Mesenchymal stem cell (in vitro differentiated cells and primary cell): ENCODE measurements around the gene RPS16.

Source experiments
- DNase-seq: peaks from one replicate; pipeline ENCODE4 v3.0.0-alpha.2; 2013
- H2AFZ ChIP-seq: one replicate; pipeline ENCODE4 v1.6.1; 2013; ENCODE audit warnings: low read depth, mild to moderate bottlenecking, control low read depth, inconsistent platforms, low read length, moderate library complexity
- H2AK5ac ChIP-seq: 2 replicates; pipeline ENCODE4 v1.6.1; 2013; ENCODE audit warnings: low read length, moderate library complexity, mild to moderate bottlenecking, inconsistent platforms; ENCODE audit not compliant: severe bottlenecking
- H2BK120ac ChIP-seq: one replicate; pipeline ENCODE4 v1.6.1; 2013; ENCODE audit warnings: low read depth, mild to moderate bottlenecking, inconsistent platforms, low read length, moderate library complexity
- H2BK12ac ChIP-seq, 2 experiments: one replicate each; pipeline ENCODE4 v1.6.1; 2013; ENCODE audit warnings: inconsistent platforms in 2 of 2, low read length in 2 of 2, mild to moderate bottlenecking in 2 of 2, moderate library complexity in 2 of 2, control low read depth in 1 of 2
- H2BK15ac ChIP-seq: one replicate; pipeline ENCODE4 v1.6.1; 2013; ENCODE audit warnings: mild to moderate bottlenecking, low read depth, inconsistent platforms; ENCODE audit not compliant: poor library complexity, severe bottlenecking
- H2BK5ac ChIP-seq: 2 replicates; pipeline ENCODE4 v1.6.1; 2013; ENCODE audit warnings: low read depth, mild to moderate bottlenecking, low read length, control low read depth, inconsistent platforms; ENCODE audit not compliant: poor library complexity, severe bottlenecking
- H3K14ac ChIP-seq, 2 experiments: one replicate each; pipeline ENCODE4 v1.6.1; 2013; ENCODE audit warnings: inconsistent platforms in 2 of 2, low read length in 2 of 2, control low read depth in 1 of 2, mild to moderate bottlenecking in 1 of 2, moderate library complexity in 1 of 2
- H3K18ac ChIP-seq, 2 experiments: one replicate each; pipeline ENCODE4 v1.6.1; 2013; ENCODE audit warnings: inconsistent platforms in 2 of 2, low read length in 2 of 2, control low read depth in 1 of 2, low read depth in 1 of 2, mild to moderate bottlenecking in 1 of 2
- H3K23ac ChIP-seq, 2 experiments: one replicate each; pipeline ENCODE4 v1.6.1; 2013; ENCODE audit warnings: inconsistent platforms in 2 of 2, low read length in 2 of 2, mild to moderate bottlenecking in 2 of 2, moderate library complexity in 2 of 2, control low read depth in 1 of 2
- H3K27ac ChIP-seq: 2 replicates; pipeline ENCODE4 v1.5.1; 2013; ENCODE audit warnings: mild to moderate bottlenecking, moderate library complexity, low read length, control low read depth, inconsistent platforms; ENCODE audit not compliant: poor library complexity, severe bottlenecking
- H3K27me3 ChIP-seq, 2 experiments: 2 replicates each; pipeline versions ENCODE4 v1.6.1 to v1.7.0; 2013; ENCODE audit warnings: low read length in 2 of 2, mild to moderate bottlenecking in 2 of 2, moderate library complexity in 2 of 2, control low read depth in 1 of 2, inconsistent platforms in 1 of 2; ENCODE audit not compliant: control insufficient read depth in 1 of 2, insufficient read depth in 1 of 2
- H3K36me3 ChIP-seq, 2 experiments: 2 replicates each; pipeline versions ENCODE4 v1.6.1 to v1.7.0; 2013; ENCODE audit warnings: low read length in 2 of 2, control low read depth in 1 of 2, inconsistent platforms in 1 of 2, low read depth in 1 of 2, mild to moderate bottlenecking in 1 of 2; ENCODE audit not compliant: insufficient read depth in 2 of 2, control insufficient read depth in 1 of 2
- H3K4ac ChIP-seq, 2 experiments: one replicate each; pipeline ENCODE4 v1.6.1; 2013; ENCODE audit warnings: inconsistent platforms in 2 of 2, low read length in 2 of 2, mild to moderate bottlenecking in 2 of 2, moderate library complexity in 2 of 2, control low read depth in 1 of 2, low read depth in 1 of 2
- H3K4me1 ChIP-seq: 2 replicates; pipeline ENCODE4 v1.6.1; 2013; ENCODE audit warnings: low read depth, low read length, control low read depth; ENCODE audit not compliant: control insufficient read depth, insufficient read depth
- H3K4me2 ChIP-seq: 2 replicates; pipeline ENCODE4 v1.6.1; 2013; ENCODE audit warnings: low read length, mild to moderate bottlenecking, inconsistent platforms; ENCODE audit not compliant: poor library complexity, severe bottlenecking
- H3K4me3 ChIP-seq, 2 experiments: 2 replicates each; pipeline versions ENCODE4 v1.5.1 to v1.7.0; 2013; ENCODE audit warnings: low read length in 2 of 2, mild to moderate bottlenecking in 2 of 2, control low read depth in 1 of 2, low read depth in 1 of 2; ENCODE audit not compliant: insufficient read depth in 1 of 2
- H3K79me1 ChIP-seq: replicated peaks from 2 replicates; pipeline ENCODE4 v1.6.1; 2013; ENCODE audit warnings: mild to moderate bottlenecking, control low read depth, low read length, inconsistent platforms; ENCODE audit not compliant: poor library complexity, severe bottlenecking
- H3K9ac ChIP-seq: 2 replicates; pipeline ENCODE4 v1.7.0; 2013; ENCODE audit warnings: mild to moderate bottlenecking, low read length, moderate library complexity
- H3K9me3 ChIP-seq: 2 replicates; pipeline ENCODE4 v1.7.0; 2013; ENCODE audit warnings: mild to moderate bottlenecking, low read length; ENCODE audit not compliant: control insufficient read depth
- H4K8ac ChIP-seq: one replicate; pipeline ENCODE4 v1.6.1; 2013; ENCODE audit warnings: inconsistent platforms, mild to moderate bottlenecking, low read length, moderate library complexity
- H4K91ac ChIP-seq: one replicate; pipeline ENCODE4 v1.6.1; 2013; ENCODE audit warnings: mild to moderate bottlenecking, low read length, inconsistent platforms
- WGBS: methylation state at CpG from one replicate; pipeline ENCODE4 v1.1.7; 2013; ENCODE audit warnings: mixed read lengths; 5-methylcytosine and 5-hydroxymethylcytosine counted together

Gene RPS16

DNA sequence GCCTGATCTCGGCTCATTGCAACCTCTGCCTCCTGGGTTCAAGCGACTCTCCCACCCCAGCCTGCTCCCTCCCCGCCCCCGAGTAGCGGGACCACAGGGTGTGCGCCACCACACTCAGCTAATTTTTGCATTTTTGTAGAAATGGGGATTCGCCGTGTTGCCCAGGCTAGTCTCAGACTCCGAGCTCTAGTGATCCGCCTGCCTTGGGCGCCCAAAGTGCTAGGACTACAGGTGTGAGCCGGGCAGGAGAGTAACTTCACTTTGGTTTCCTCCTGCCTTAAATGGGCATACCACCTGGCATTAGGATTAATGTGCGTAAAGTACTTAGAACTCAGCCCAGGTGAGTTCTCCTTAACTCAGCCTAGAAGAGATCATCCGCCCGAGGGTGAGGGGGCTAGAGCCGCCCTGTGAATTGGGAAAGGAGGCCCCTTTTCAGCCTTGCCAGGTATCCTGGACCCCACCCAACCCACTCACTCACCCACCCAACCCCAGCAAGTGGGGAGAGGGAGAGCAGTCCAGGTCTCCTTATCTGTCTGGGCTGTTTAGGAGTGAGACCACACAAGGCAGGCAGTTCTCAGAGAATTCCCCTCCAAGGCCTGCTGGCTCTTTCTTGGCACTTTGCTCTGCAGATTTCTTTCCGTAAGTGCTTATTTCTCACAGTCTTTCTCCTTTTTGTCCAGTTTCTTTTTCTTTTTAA is 30.3 kb downstream of the RPS16 start:
- Histone ChIP-seq H3K9ac (peak overlapping the region; percentile 93), H3K4me1 (peaks cover 38% of the 10 kb centered on the region), H3K18ac (peak overlapping the region; percentile 42 to 58), H3K27ac (no peak overlapping the region), H2BK12ac (peak overlapping the region; percentile 86 to 95), H2BK5ac (no peak overlapping the region), H3K9me3 (no peaks in the 10 kb centered on the region), H3K23ac (no peak overlapping the region), H3K79me1 (no peaks in the 10 kb centered on the region), H3K14ac (no peak overlapping the region), H2AK5ac (peak overlapping the region; percentile 56), H2BK15ac (peak overlapping the region; percentile 26), H2BK120ac (no peak overlapping the region), H2AFZ (no peak overlapping the region), H3K27me3 (no peaks in the 10 kb centered on the region), H4K8ac (no peak overlapping the region), H4K91ac (peak overlapping the region; percentile 83), H3K4me3 (peak overlapping the region in 1 of 2 experiments; percentile 76), H3K4me2 (no peak overlapping the region), H3K36me3 (peaks cover 13 to 15% of the 10 kb centered on the region in 2 experiments), H3K4ac (peak overlapping the region in 1 of 2 experiments; percentile 76)
- peak; percentile 52 for DNase-seq
- 88% methylated on average over 13 of the region's 17 CpGs for WGBS

DNA sequence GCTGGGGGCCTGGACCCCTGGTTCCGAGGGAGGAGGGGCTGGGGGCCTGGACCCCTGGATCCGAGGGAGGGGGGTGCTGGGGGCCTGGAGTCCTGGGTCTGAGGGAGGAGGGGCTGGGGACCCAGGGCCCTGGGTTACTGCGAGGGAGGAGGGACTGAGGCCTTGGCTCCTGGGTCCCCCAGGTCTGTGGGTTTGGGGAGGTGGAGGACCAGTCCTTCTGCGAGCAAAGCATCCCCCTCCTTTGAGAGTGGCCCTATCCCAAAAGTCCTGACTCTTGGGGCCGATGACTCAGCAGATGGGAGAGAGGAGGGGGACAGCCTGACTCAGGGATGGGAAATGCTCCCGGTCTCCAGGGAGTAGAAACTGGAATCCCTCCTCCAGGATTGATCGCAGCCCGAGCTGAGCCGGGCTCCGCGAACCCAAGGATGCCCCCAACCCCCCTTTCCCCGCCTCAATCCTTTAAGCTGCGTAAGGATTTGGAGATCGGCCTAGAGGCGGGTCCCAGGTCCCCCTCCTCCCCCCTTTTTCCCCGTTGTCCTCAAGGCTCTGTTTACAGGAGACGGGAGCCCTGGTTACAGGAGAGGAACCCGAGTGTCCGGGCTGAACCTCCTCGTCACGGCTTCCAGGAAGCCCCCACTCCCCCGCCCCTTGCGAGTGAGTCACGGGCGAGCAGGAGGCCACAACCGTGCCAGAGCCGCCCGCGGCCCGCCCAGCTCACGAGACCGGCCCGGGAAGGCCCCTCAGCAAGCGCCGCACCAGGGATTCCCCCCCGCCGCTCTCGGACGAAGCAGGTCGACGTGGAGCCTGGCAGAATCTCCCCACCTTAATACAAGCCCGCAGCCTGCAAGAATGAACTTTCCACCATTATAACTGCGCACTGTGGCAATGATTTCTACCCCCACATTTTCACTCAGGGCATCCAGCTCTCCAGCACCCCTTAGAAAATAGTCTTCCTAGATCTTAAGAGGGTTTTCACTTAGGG is 32.1 kb downstream of the RPS16 start:
- H2AK5ac ChIP-seq = no peak overlapping the region
- 2% methylated on average over 43 of the region's 43 CpGs for WGBS
- no peaks in the 10 kb centered on the region for H3K27me3 ChIP-seq
- H3K9ac ChIP-seq = peak overlapping the region; percentile 97
- peaks cover 33% of the 10 kb centered on the region for H3K4me1 ChIP-seq
- H2BK5ac ChIP-seq = peak overlapping the region; percentile 86
- peaks cover 11 to 17% of the 10 kb centered on the region in 2 experiments for H3K36me3 ChIP-seq
- no peak overlapping the region for H2AFZ ChIP-seq
- H3K4ac ChIP-seq = peak overlapping the region; percentile 75 to 99
- H3K14ac ChIP-seq = peak overlapping the region in 1 of 2 experiments; percentile 99
- peak overlapping the region; percentile 96 for H2BK15ac ChIP-seq
- H3K18ac ChIP-seq = peak overlapping the region; percentile 97 to 98
- H3K4me3 ChIP-seq = peak overlapping the region; percentile 20 to 70
- peak; percentile 100 for DNase-seq
- peak overlapping the region; percentile 100 for H2BK120ac ChIP-seq
- peak overlapping the region; percentile 99 for H4K91ac ChIP-seq
- no peaks in the 10 kb centered on the region for H3K9me3 ChIP-seq
- peak overlapping the region; percentile 94 for H3K4me2 ChIP-seq
- H2BK12ac ChIP-seq = peak overlapping the region; percentile 94 to 100
- H4K8ac ChIP-seq = peak overlapping the region; percentile 97
- H3K79me1 ChIP-seq = peaks cover 2% of the 10 kb centered on the region
- H3K23ac ChIP-seq = peak overlapping the region in 1 of 2 experiments; percentile 57
- H3K27ac ChIP-seq = peak overlapping the region; percentile 85

- peak overlapping the region; percentile 98 for H2BK15ac ChIP-seq
- H3K27ac ChIP-seq = peak overlapping the region; percentile 85
- H3K14ac ChIP-seq = peak overlapping the region; percentile 94 to 99
- peak overlapping the region; percentile 99 for H4K8ac ChIP-seq
- H3K36me3 ChIP-seq = peaks cover 1 to 8% of the 10 kb centered on the region in 2 experiments
- H2BK120ac ChIP-seq = peak overlapping the region; percentile 100
- WGBS = 4% methylated on average over 56 of the region's 59 CpGs
- H3K4me1 ChIP-seq = peaks cover 31% of the 10 kb centered on the region
- DNase-seq = peak; percentile 96
- peak overlapping the region; percentile 97 for H3K9ac ChIP-seq
- no peaks in the 10 kb centered on the region for H3K9me3 ChIP-seq
- peak overlapping the region; percentile 96 to 99 for H3K4ac ChIP-seq
- peak overlapping the region; percentile 94 for H3K4me2 ChIP-seq
- H3K23ac ChIP-seq = peak overlapping the region in 1 of 2 experiments; percentile 94
- peaks cover 5% of the 10 kb centered on the region for H3K79me1 ChIP-seq
- peak overlapping the region; percentile 97 to 100 for H3K18ac ChIP-seq
- H4K91ac ChIP-seq = peak overlapping the region; percentile 99
- no peaks in the 10 kb centered on the region for H3K27me3 ChIP-seq
- peak overlapping the region; percentile 89 for H2AK5ac ChIP-seq
- peak overlapping the region; percentile 100 for H2BK12ac ChIP-seq
- peak overlapping the region; percentile 52 to 68 for H3K4me3 ChIP-seq
- H2AFZ ChIP-seq = peak overlapping the region; percentile 29
- H2BK5ac ChIP-seq = peak overlapping the region; percentile 86
These were observed 33.1 kb downstream of the RPS16 start for GRCh38 chr19:39402346-39403300.
